Brain microvascular endothelial cell (primary cell): ENCODE measurements around the gene DSC2.

Experiments used
- DNase-seq: peaks from one replicate; pipeline ENCODE4 v3.0.0-alpha.2; 2020
- H3K27ac ChIP-seq: fragments of 250-450 bp; sonication (Bioruptor Pico); 2 replicates; pipeline ENCODE4 v1.5.1; 2020; ENCODE audit warnings: mild to moderate bottlenecking, moderate library complexity
- H3K27me3 ChIP-seq: fragments of 250-450 bp; sonication (Bioruptor Pico); replicated peaks from 2 replicates; pipeline ENCODE4 v1.5.1; 2020; ENCODE audit warnings: mild to moderate bottlenecking
- H3K36me3 ChIP-seq: fragments of 250-450 bp; sonication (Bioruptor Pico); replicated peaks from 2 replicates; pipeline ENCODE4 v1.5.1; 2020; ENCODE audit warnings: mild to moderate bottlenecking
- H3K4me3 ChIP-seq: 2 replicates; pipeline ENCODE4 v1.5.1; 2011; ENCODE audit warnings: low read depth, mild to moderate bottlenecking, control low read depth, low read length, moderate library complexity
- in situ Hi-C: cut with HindIII; loops from 2 replicates; pipeline ENCODE4 v1.10.0; 2017; ENCODE audit warnings: low sequenced_read_pairs, low pct_ligation_motif_present
- TF ChIP-seq, protein P1 (sequence below): IDR thresholded peaks from 2 replicates; pipeline ENCODE4 v1.5.1; 2011; ENCODE audit warnings: low read depth, mild to moderate bottlenecking, moderate library complexity, low read length, control low read depth, inconsistent platforms; ENCODE audit errors: missing control alignments

Gene DSC2

DNA sequence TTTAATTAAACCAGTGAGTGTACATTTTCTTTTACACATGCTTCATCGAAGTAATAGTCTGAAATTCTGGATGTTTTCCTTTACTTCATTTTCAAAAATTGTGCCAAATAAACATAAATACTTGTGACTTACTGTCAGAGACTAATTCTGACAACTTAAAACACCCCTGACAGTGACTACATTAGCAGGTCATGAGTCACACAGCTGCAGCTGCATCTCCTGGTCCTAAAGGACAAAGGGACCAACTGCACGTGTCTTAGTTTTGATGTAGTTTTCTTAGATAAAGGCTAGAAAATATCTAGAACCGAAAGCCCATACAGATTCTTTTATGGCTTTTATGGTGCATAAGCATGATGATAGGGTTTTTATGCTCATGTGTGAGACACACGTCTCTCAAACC lies 30.0 kb downstream of the DSC2 start:
- H3K4me3 ChIP-seq: no peak overlapping the region
- no peaks in the 10 kb centered on the region for H3K27me3 ChIP-seq
- H3K36me3 ChIP-seq: no peaks in the 10 kb centered on the region
- no peak overlapping the region for H3K27ac ChIP-seq
- TF ChIP-seq, protein P1, sequence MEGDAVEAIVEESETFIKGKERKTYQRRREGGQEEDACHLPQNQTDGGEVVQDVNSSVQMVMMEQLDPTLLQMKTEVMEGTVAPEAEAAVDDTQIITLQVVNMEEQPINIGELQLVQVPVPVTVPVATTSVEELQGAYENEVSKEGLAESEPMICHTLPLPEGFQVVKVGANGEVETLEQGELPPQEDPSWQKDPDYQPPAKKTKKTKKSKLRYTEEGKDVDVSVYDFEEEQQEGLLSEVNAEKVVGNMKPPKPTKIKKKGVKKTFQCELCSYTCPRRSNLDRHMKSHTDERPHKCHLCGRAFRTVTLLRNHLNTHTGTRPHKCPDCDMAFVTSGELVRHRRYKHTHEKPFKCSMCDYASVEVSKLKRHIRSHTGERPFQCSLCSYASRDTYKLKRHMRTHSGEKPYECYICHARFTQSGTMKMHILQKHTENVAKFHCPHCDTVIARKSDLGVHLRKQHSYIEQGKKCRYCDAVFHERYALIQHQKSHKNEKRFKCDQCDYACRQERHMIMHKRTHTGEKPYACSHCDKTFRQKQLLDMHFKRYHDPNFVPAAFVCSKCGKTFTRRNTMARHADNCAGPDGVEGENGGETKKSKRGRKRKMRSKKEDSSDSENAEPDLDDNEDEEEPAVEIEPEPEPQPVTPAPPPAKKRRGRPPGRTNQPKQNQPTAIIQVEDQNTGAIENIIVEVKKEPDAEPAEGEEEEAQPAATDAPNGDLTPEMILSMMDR: no peak
- in situ Hi-C loops: no loop called here
- DNase-seq: no peak

DNA sequence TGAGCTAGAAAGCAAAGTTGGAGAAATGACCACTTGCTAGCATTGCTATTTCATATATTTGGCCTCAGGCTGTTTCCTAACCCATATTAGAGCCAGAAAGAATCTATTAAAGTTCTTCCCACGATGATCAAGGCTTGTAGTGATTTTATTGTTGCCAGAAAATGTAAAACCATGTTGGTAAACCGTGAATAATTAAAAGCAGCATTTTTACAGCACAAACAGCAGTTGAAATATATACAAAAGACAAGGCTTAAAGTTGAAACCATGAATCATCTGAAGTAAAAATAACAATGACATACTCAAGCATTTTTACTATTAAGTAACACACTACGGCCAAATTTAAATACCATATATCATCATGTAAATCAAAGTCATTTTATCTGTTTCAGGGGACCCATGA lies 32.0 kb downstream of the DSC2 start:
- Histone ChIP-seq H3K36me3 (no peaks in the 10 kb centered on the region), H3K27ac (no peak overlapping the region), H3K4me3 (no peak overlapping the region), H3K27me3 (no peaks in the 10 kb centered on the region)
- no peak for DNase-seq
- TF ChIP-seq, protein P1: no peak
- in situ Hi-C loops: no loop called here

DNA sequence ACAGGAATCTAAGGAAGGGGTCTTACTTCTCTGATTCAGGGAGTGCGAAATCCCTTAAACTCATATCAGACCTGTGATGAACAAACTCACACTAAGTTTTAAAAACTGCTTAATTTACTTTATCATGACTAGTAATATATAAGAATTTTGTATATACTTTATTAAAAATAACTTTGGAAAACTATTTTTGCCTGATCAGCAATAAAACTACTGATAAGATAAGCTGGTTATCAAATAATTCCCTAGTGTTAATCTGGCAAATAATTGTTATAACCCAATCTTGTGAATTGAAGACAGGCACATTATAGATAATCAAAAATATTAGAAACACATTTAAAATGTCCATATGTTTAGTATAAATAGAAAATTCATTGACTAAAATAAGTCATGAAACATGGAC lies 36.0 kb downstream of the DSC2 start:
- in situ Hi-C loops: no loop called here
- no peak for DNase-seq
- Histone ChIP-seq H3K27me3 (no peaks in the 10 kb centered on the region), H3K27ac (no peak overlapping the region), H3K4me3 (no peak overlapping the region), H3K36me3 (no peaks in the 10 kb centered on the region)
- TF ChIP-seq, protein P1: no peak

DNA sequence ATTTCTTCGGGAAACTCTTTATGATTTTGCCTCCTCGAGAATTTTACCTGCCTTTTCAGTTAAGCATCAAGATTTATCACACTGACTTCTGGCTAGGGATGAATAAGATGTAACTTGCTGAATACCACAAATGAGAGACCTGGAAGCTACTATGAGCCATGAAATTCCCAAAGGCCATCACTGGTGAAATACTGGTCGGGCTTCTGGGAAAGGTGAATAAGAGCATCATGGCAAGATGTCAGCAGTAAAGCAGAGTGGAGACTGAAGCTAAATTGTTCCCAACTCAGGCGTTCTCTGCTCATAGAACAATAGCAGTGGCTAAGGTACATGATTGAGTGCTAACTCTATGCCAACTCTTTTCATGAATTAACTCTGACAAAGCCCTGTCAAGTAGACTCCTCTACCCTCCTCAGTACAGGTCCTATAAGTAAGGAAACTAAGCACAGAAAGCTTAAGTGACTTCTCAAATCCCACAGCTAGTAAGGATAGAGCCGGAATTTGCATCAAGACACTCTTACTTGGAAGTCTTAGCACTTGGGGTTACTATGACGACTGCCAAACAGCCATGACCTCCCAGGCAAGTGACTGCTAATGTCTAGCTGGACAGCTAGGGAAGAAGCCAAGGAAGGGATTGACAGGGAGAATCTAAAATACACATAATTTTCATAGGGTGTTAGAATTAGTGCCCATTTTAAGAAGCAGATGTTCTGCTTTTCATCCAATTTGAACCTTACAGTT lies 37.0 kb downstream of the DSC2 start:
- in situ Hi-C loops: no loop called here
- no peak for DNase-seq
- no peaks in the 10 kb centered on the region for H3K27me3 ChIP-seq
- H3K27ac ChIP-seq: no peak overlapping the region
- H3K36me3 ChIP-seq: no peaks in the 10 kb centered on the region
- TF ChIP-seq, protein P1: no peak
- no peak overlapping the region for H3K4me3 ChIP-seq

DNA sequence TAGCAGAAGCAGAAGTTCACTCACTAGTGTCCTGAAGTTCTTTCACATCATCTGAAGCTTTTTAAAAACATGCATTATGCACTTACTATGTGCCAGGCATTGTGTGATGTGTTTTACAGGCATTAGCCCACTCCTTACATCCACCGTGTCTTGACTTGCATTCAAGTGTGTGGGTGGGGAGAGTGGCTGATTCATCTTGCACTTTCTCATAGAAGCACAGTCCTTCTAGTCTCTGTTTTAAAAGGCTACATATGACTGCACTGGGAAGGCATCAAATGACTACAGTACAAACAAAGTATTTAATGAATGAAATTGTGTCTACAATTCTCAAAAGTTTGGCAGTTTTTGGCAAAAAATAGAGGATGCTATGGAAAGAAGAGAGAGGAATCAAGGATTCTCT lies 38.1 kb downstream of the DSC2 start:
- Histone ChIP-seq H3K27ac (no peak overlapping the region), H3K4me3 (no peak overlapping the region), H3K27me3 (no peaks in the 10 kb centered on the region), H3K36me3 (no peaks in the 10 kb centered on the region)
- TF ChIP-seq, protein P1: no peak
- DNase-seq: no peak
- in situ Hi-C loops: no loop called here

DNA sequence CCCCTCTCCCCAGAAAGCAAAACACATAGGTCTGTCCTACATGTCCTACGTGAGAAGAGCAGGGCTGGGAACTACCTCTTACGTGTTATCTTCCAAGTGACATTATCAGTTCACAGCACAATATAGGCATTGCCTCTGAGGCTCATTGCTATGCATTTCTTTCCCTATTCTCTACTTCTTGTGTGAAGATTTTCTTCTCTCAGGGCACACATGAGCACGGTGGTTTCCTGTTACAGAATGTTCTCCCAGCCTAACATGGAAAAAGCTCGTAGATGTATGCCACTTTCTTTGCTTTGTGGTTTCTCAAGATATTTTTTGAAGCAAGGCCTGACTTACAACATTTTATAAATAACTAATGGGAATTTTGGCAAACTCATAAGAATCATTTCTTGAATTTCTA lies 40.3 kb downstream of the DSC2 start:
- H3K36me3 ChIP-seq: no peaks in the 10 kb centered on the region
- DNase-seq: no peak
- no peak overlapping the region for H3K27ac ChIP-seq
- no peak overlapping the region for H3K4me3 ChIP-seq
- in situ Hi-C loops: no loop called here
- H3K27me3 ChIP-seq: no peaks in the 10 kb centered on the region
- TF ChIP-seq, protein P1: no peak
